Rectal smooth muscle tissue (tissue), 1 donor: ENCODE measurements around the gene DDX39A.
"Not testable (repeated sequence)": the region's sequence is repeated elsewhere in the genome, so short reads cannot be mapped to it uniquely, and the experiment has no call there.

ENCODE experiments used
- H3K27ac ChIP-seq: one replicate; pipeline ENCODE4 v1.7.0; 2013; ENCODE audit warnings: low read depth, low read length, inconsistent platforms
- H3K27me3 ChIP-seq: one replicate; pipeline ENCODE4 v1.7.0; 2013; ENCODE audit warnings: low read length; ENCODE audit not compliant: control insufficient read depth, insufficient read depth
- H3K36me3 ChIP-seq: one replicate; pipeline ENCODE4 v1.7.0; 2013; ENCODE audit warnings: low read length; ENCODE audit not compliant: control insufficient read depth, insufficient read depth
- H3K4me1 ChIP-seq: one replicate; pipeline ENCODE4 v1.7.0; 2013; ENCODE audit warnings: low read length; ENCODE audit not compliant: control insufficient read depth, insufficient read depth
- H3K4me3 ChIP-seq: one replicate; pipeline ENCODE4 v1.7.0; 2013; ENCODE audit warnings: low read length
- H3K9ac ChIP-seq: one replicate; pipeline ENCODE4 v1.7.0; 2013; ENCODE audit warnings: low read length

The DDX39A gene

DNA sequence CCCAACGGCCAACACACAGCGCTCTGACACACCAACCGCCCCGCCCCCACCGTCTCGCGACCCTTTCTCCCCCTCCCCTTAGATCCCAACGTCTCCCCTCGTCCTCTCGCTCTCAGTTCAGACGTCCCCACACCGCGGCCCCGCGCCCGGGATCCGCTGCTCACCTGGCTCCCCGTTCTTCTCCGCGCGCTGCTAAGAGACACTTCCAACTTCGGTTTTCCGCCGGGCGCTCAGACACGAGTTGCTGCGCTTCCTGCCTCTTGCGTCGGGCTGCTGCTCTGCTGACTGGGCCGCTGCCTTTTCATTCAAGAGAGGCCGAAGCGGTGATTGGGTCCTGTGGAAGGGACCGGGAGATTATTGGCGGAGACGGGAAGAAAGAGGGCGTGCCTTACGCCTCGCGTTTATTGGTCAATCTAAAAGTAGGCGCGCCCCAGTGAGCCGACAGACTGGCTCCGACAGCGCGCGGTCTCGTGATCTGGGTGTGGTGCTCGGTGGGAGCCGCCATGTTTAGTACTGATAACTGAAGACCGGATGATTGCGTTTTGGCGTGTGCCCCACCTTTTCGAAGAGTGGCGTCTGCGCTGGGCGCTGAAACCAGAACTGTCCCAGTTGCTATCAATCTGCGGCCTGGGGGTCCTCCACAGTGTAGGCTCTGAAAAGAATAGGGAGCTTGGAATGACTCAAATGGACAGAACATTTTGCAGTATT, at the start of gene DDX39A:
DDX39A (minus strand) TSS at position 236 of the 708 bp plus-strand sequence. CDS start 6,121 bp downstream, outside the sequence.
- peak within 1 kb of the TSS; percentile 42 for H3K9ac ChIP-seq
- no peaks in the 10 kb centered on the region for H3K36me3 ChIP-seq
- peak within 1 kb of the TSS; percentile 76 for H3K4me3 ChIP-seq
- H3K27me3 ChIP-seq = no peaks in the 10 kb centered on the region
- peak within 1 kb of the TSS; percentile 89 for H3K27ac ChIP-seq
- H3K4me1 ChIP-seq = peaks cover 5% of the 10 kb centered on the region

DNA sequence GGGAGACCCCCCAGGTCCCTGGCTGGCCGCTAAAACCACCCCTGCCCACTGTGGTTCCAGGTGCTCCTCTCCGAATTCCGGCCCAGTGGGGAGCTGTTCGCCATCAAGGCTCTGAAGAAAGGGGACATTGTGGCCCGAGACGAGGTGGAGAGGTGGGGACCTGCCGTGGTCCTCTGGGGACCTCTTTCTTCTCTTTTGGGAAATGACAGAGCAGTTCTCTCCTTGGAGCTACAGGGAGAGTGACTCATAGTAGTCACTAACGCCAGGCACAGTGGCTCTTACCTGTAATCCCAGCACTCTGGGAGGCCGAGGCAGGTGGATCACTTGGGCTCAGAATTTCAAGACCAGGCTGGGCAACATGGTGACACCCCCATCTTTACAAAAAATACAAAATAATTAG, 48.7 kb upstream of the DDX39A start:
- no peak overlapping the region for H3K4me3 ChIP-seq
- no peak overlapping the region for H3K9ac ChIP-seq
- peaks cover 4% of the 10 kb centered on the region for H3K27me3 ChIP-seq
- H3K4me1 ChIP-seq = no peaks in the 10 kb centered on the region
- no peak overlapping the region for H3K27ac ChIP-seq
- peaks cover 21% of the 10 kb centered on the region for H3K36me3 ChIP-seq

DNA sequence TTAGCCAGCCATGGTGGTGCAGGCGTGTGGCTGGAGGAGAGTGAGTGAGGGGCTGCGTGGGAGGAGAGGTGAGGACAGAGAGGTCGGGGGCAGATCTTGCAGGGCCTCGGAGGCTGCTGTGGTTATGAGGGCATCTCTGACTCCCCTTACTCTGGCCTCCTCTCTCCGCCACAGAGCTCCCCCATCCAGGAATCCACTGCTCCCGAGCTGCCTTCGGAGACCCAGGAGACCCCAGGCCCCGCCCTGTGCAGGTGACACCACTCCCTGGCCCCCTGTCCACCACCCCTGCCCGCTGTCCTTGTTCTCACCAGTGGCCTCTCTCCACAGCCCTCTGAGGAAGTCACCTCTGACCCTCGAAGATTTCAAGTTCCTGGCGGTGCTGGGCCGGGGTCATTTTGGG, 48.2 kb upstream of the DDX39A start:
- H3K4me1 ChIP-seq = no peaks in the 10 kb centered on the region
- H3K27me3 ChIP-seq = peaks cover under 1% of the 10 kb centered on the region
- H3K36me3 ChIP-seq = peaks cover 21% of the 10 kb centered on the region
- H3K9ac ChIP-seq = no peak overlapping the region
- H3K27ac ChIP-seq = no peak overlapping the region
- H3K4me3 ChIP-seq = no peak overlapping the region

DNA sequence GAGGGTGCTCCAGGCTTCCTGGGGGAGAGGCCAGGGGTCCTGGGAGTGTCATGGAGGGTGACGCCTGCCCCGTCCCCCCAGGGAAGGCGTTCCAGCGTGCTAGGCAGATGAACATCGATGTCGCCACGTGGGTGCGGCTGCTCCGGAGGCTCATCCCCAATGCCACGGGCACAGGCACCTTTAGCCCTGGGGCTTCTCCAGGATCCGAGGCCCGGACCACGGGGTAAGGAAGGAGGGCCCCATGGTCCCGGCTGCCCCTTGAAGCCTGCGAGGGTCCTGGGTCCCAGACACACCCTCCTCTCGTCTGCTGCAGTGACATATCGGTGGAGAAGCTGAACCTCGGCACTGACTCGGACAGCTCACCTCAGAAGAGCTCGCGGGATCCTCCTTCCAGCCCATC, 44.6 kb upstream of the DDX39A start:
- H3K27ac ChIP-seq = no peak overlapping the region
- H3K9ac ChIP-seq = no peak overlapping the region
- H3K4me3 ChIP-seq = no peak overlapping the region
- no peaks in the 10 kb centered on the region for H3K4me1 ChIP-seq
- H3K36me3 ChIP-seq = peaks cover 19% of the 10 kb centered on the region
- H3K27me3 ChIP-seq = no peaks in the 10 kb centered on the region

DNA sequence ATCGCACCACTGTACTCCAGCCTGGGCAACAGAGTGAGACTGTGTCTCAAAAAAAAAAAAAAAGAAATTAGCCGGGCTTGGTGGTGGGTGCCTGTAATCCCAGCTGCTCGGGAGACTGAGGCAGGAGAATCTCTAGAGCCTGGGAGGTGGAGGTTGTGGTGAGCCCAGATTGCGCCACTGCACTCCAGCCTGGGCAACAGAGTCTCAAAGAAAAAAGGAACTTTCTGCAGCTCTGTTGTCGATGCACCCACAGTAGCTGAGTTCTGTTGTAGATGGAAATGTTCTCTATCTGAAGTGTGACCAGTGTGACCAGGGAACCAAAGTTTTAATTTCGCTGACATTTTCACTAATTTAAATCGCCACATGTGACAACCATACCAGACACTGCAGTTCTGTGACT, 43.3 kb upstream of the DDX39A start:
- H3K9ac ChIP-seq, H3K4me1 ChIP-seq, H3K4me3 ChIP-seq, H3K27me3 ChIP-seq, H3K27ac ChIP-seq: not testable (repeated sequence)
- H3K36me3 ChIP-seq = peaks cover 14% of the 10 kb centered on the region

DNA sequence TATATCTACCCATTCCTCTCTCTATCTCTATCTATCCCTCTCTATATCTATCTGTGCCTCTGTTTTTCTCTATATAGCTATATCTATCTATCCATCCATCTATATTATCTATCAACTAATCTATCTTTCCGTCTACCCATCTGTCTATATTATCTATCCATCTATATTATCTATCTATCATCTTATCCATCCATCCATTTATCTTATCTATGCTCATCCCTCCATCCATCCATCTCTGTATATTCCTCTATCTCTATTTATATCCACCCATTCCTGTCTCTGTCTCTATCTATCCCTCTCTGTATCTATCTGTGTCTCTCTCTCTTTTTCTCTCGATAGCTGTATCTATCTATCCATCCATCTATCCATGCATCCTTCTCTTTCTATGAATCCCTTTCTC, 41.8 kb upstream of the DDX39A start:
- Histone ChIP-seq H3K4me1 (no peaks in the 10 kb centered on the region), H3K36me3 (peaks cover 14% of the 10 kb centered on the region), H3K9ac (no peak overlapping the region), H3K27ac (no peak overlapping the region), H3K4me3 (no peak overlapping the region), H3K27me3 (no peaks in the 10 kb centered on the region)

DNA sequence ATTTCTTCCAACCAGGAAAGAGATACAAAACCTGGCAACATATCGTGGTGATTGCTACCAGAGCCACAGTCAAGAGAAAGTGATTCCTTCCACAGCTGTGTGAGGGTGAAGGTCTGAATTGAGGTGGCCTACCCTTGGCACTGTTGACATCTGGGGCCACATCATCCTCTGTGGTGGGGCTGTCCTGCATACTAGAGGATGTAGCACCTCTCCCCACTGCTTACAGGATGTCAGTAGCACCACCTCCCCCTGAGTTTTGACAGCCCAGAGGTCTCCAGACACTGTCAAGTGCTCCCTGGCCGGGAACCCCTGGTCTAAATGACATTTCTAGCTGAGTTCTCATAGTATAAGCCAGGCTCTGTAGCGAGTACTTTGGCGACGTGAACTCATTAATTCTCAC, 40.6 kb upstream of the DDX39A start:
- no peak overlapping the region for H3K4me3 ChIP-seq
- no peaks in the 10 kb centered on the region for H3K27me3 ChIP-seq
- no peak overlapping the region for H3K9ac ChIP-seq
- no peak overlapping the region for H3K27ac ChIP-seq
- no peaks in the 10 kb centered on the region for H3K4me1 ChIP-seq
- H3K36me3 ChIP-seq = peaks cover 14% of the 10 kb centered on the region

DNA sequence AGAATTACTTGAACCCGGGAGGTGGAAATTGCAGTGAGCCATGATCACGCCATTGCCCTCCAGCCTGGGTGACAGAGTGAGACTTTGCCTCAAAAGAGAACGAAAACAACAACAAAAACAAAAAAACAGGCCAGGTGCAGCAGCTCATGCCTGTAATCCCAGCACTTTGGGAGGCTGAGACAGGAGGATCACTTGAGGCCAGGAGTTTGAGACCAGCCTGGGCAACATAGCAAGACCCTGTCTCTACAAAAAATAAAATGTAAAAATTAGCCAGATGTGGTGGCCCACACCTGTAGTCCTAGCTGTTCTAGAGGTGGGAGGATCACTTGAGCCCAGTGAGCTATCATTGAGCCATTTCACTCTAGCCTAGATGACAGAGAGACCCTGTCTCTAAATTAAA, 33.2 kb upstream of the DDX39A start:
- not testable (repeated sequence) for H3K4me3 ChIP-seq, H3K9ac ChIP-seq, H3K27me3 ChIP-seq, H3K4me1 ChIP-seq, H3K27ac ChIP-seq
- H3K36me3 ChIP-seq = peaks cover 25% of the 10 kb centered on the region

DNA sequence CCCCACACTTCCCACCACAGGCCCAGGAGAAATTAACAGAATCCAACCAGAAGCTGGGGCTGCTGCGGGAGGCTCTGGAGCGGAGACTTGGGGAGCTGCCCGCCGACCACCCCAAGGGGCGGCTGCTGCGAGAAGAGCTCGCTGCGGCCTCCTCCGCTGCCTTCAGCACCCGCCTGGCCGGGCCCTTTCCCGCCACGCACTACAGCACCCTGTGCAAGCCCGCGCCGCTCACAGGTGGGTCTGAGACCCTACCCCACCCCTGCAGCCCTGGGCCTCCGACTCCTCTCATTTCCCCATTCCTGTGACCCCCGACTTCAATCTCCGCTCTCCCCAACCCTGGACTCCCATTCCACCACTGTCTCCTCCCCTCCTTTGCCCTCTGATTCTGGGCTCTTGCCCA, 31.7 kb upstream of the DDX39A start:
- H3K36me3 ChIP-seq = peaks cover 32% of the 10 kb centered on the region
- no peaks in the 10 kb centered on the region for H3K27me3 ChIP-seq
- H3K27ac ChIP-seq = no peak overlapping the region
- no peak overlapping the region for H3K9ac ChIP-seq
- H3K4me1 ChIP-seq = no peaks in the 10 kb centered on the region
- H3K4me3 ChIP-seq = no peak overlapping the region

DNA sequence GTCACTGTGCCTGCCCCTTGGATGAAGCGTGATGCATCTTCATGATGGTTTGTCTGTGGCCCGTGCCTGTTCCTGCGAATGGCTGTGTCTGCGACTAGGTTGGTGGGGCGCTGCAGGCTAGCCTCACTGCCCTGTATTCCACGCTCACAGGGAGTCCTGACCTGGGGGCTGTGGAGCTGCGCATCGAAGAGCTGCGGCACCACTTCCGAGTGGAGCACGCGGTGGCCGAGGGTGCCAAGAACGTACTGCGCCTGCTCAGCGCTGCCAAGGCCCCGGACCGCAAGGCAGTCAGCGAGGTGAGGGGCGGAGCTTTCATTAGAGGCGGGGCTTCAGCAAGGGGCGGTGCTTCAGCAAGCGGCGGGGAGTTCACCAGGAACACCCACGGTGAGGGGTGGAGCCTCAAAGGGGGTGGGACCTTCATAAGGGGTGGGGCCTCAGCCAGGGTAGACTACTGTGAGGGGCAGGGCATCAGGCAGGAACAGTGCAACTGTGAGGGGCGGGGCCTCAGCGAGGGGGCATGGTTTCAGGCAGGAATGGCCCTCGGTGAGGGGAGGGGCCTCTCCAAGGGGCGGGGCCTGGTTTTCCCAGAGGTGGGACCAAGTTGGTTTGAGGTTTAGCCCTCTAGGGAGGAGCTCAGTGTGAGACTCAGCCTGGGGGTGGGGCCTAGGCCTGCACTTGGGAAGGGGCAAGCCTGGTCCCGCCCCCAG, 31.2 kb upstream of the DDX39A start:
- no peaks in the 10 kb centered on the region for H3K27me3 ChIP-seq
- peaks cover 32% of the 10 kb centered on the region for H3K36me3 ChIP-seq

DNA sequence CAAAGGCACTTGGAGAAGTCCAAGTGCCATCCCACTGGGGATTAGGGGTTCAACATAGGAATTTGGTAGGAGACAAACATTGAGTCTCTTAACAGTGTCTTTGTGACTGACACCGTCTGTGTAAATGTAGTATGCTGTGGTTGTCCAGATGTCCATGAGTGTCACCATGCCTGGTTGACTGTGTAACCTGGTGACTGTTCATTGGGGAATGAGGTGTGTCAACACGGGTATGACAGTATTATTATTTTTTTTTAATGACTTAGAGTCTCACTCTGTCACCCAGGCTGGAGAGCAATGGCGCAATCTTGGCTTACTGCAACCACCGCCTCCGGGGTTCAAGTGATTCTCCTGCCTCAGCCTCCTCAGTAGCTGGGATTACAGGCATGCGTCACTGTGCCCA, 30.2 kb upstream of the DDX39A start:
- H3K27ac ChIP-seq = no peak overlapping the region
- H3K4me3 ChIP-seq = no peak overlapping the region
- peaks cover 35% of the 10 kb centered on the region for H3K36me3 ChIP-seq
- H3K27me3 ChIP-seq = no peaks in the 10 kb centered on the region
- H3K4me1 ChIP-seq = no peaks in the 10 kb centered on the region
- H3K9ac ChIP-seq = no peak overlapping the region

More for the DNA sequence above, 31.2 kb upstream of the DDX39A start:
- Histone ChIP-seq H3K4me1 (no peaks in the 10 kb centered on the region), H3K27ac (no peak overlapping the region), H3K4me3 (no peak overlapping the region), H3K9ac (no peak overlapping the region)

DNA sequence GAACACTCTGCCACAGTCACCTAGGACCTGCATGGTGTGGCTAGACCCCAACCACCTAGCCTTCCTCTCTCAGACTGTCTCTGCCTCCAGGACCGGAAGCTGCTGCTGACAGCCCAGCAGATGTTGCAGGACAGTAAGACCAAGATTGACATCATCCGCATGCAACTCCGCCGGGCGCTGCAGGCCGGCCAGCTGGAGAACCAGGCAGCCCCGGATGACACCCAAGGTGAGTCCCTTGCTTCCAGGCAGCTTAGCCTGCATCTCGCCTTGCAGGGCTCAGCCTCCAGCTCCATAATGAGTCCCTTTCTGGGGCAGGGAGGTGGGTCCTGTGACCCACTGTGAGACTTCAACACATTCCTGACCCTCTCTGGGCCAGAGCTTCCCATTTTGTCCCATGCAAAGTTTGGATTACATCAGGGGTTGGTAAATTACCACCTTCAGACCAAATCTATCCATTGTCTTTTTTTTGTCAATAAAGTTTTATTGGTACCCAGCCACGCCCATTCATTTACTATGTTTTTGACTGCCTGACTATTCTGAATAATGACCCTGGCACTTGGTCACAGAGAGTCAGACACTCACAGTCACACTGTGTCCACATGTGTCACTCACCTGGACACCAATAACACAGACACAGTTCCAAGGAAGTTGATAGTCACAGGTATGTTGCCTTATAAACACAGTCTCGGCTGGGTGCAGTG, 27.3 kb upstream of the DDX39A start:
- peaks cover 50% of the 10 kb centered on the region for H3K36me3 ChIP-seq
- H3K4me3 ChIP-seq = no peak overlapping the region
- no peak overlapping the region for H3K27ac ChIP-seq
- H3K4me1 ChIP-seq = no peaks in the 10 kb centered on the region
- H3K9ac ChIP-seq = no peak overlapping the region
- H3K27me3 ChIP-seq = no peaks in the 10 kb centered on the region
